Gastrocnemius medialis (tissue), 4 donors: ENCODE measurements around the gene WDR41. TPM values are rescaled to one million over a fixed set of nuclear protein-coding genes. Genes with fewer than 3 reads are reported as not detected.

Source experiments
- ATAC-seq, 2 donors: fragments of 150-250 bp; one replicate each; pipeline ENCODE4 v1.9.1; 2016
- DNase-seq, 2 donors: peaks; one replicate each; pipeline ENCODE4 v3.0.0-alpha.2; 2019
- H3K27ac ChIP-seq, 4 donors: fragments of 200-600 bp; sonication (generic); 1 replicate in 1 of 4; 2 replicates in 3 of 4; pipeline ENCODE4 v1.5.1; 2016 to 2018; ENCODE audit warnings: mild to moderate bottlenecking in 2 of 4, moderate library complexity in 1 of 4
- H3K27me3 ChIP-seq, 3 donors: fragments of 200-600 bp; sonication (generic) in 2 of 3; 1 replicate in 1 of 3; 2 replicates in 2 of 3; pipeline versions ENCODE4 v1.5.1 to v1.6.0; 2016 to 2019; ENCODE audit warnings: mild to moderate bottlenecking in 1 of 3, moderate library complexity in 1 of 3
- H3K36me3 ChIP-seq, 2 donors: fragments of 200-600 bp; sonication (generic) in 1 of 2; one replicate each; pipeline ENCODE4 v1.5.1; 2017 to 2018
- H3K4me1 ChIP-seq, 2 donors: fragments of 200-600 bp; sonication (generic) in 1 of 2; one replicate each; pipeline ENCODE4 v1.5.1; 2016 to 2017; ENCODE audit warnings: mild to moderate bottlenecking in 2 of 2
- H3K4me3 ChIP-seq, 4 donors: fragments of 200-600 bp; sonication (generic) in 3 of 4; 1 replicate in 1 of 4; 2 replicates in 3 of 4; pipeline ENCODE4 v1.5.1; 2016 to 2019; ENCODE audit warnings: mild to moderate bottlenecking in 2 of 4
- H3K9me3 ChIP-seq, 3 donors: fragments of 200-600 bp; sonication (generic) in 2 of 3; 1 replicate in 1 of 3; 2 replicates in 2 of 3; pipeline ENCODE4 v1.5.1; 2016 to 2019
- CTCF ChIP-seq, 5 experiments: fragments of 450-650 bp in 3 of 5; fragments of 200-600 bp in 2 of 5; sonication (generic) in 2 of 5; IDR thresholded peaks in 4 of 5; conservative IDR thresholded peaks in 1 of 5; 1 replicate in 4 of 5; 2 replicates in 1 of 5; pipeline ENCODE4 v1.5.1; 2016 to 2019; ENCODE audit warnings: antibody characterized with exemption in 5 of 5, mild to moderate bottlenecking in 3 of 5, moderate library complexity in 3 of 5
- POLR2A ChIP-seq, 2 donors: fragments of 450-650 bp; IDR thresholded peaks; one replicate each; pipeline ENCODE4 v1.6.1; 2017; ENCODE audit warnings: antibody characterized with exemption in 2 of 2, mild to moderate bottlenecking in 2 of 2, moderate library complexity in 2 of 2
- in situ Hi-C, 4 donors: fragments of 200-750 bp; cut with MboI; loops; one replicate each; pipeline versions ENCODE4 v1.15.0 to v1.8.0; 2017; ENCODE audit warnings: low sequenced_read_pairs in 4 of 4
- intact Hi-C: fragments of 100-400 bp; cut with DNase I; formaldehyde crosslinking; loops from one replicate; pipeline ENCODE4 v1.15.1; 2023; ENCODE audit warnings: low total_unique reads
- total RNA-seq, 4 donors: library from RNA; depleted of rRNA; stranded (reverse); fragments of >200 nt; gene quantifications; one replicate each; pipeline versions ENCODE4 v1.1.0 to v1.2.3, GENCODE V29; 2016

The WDR41 gene
- total RNA-seq, 4 donors from 2014 or later = 16.3 to 30.6 (median 19.2) TPM

- Histone ChIP-seq H3K4me3 (no peak overlapping the region), H3K27me3 (no peaks in the 10 kb centered on the region), H3K9me3 (no peaks in the 10 kb centered on the region), H3K4me1 (no peaks in the 10 kb centered on the region), H3K36me3 (no peaks in the 10 kb centered on the region), H3K27ac (no peak overlapping the region)
- intact Hi-C loops (no loop called here), in situ Hi-C loops (no loop called here)
- TF ChIP-seq CTCF (IDR thresholded peaks at IDR 0.05 in 4 of 5, conservative IDR thresholded peaks at IDR 0.05 in 1 of 5) (no peak), POLR2A (IDR thresholded peaks at IDR 0.05) (no peak)
- ATAC-seq (no peak), DNase-seq (no peak)
Measured at GRCh38 chr5:77418162-77418561, 74.0 kb downstream of the WDR41 start.

- H3K27ac ChIP-seq = no peak overlapping the region
- TF ChIP-seq POLR2A (IDR thresholded peaks at IDR 0.05) (no peak), CTCF (IDR thresholded peaks at IDR 0.05 in 4 of 5, conservative IDR thresholded peaks at IDR 0.05 in 1 of 5) (no peak)
- H3K36me3 ChIP-seq = no peaks in the 10 kb centered on the region
- H3K9me3 ChIP-seq = no peaks in the 10 kb centered on the region
- intact Hi-C loops (no loop called here), in situ Hi-C loops (no loop called here)
- H3K4me3 ChIP-seq = no peak overlapping the region
- H3K27me3 ChIP-seq = no peaks in the 10 kb centered on the region
- DNase-seq (no peak), ATAC-seq (no peak)
- H3K4me1 ChIP-seq = no peaks in the 10 kb centered on the region
Measured at GRCh38 chr5:77413049-77413448, 79.1 kb downstream of the WDR41 start.

- Histone ChIP-seq H3K9me3 (no peaks in the 10 kb centered on the region), H3K36me3 (no peaks in the 10 kb centered on the region), H3K4me3 (no peak overlapping the region), H3K27me3 (no peaks in the 10 kb centered on the region), H3K27ac (no peak overlapping the region), H3K4me1 (no peaks in the 10 kb centered on the region)
- intact Hi-C loops = no loop called here
- no peak for ATAC-seq
- in situ Hi-C loops = no loop called here
- no peak for DNase-seq
- TF ChIP-seq CTCF (IDR thresholded peaks at IDR 0.05 in 4 of 5, conservative IDR thresholded peaks at IDR 0.05 in 1 of 5) (no peak), POLR2A (IDR thresholded peaks at IDR 0.05) (no peak)
Measured at GRCh38 chr5:77409870-77410621, 82.1 kb downstream of the WDR41 start.

- Histone ChIP-seq H3K36me3 (no peaks in the 10 kb centered on the region), H3K4me3 (no peak overlapping the region), H3K9me3 (no peaks in the 10 kb centered on the region), H3K4me1 (no peaks in the 10 kb centered on the region), H3K27ac (no peak overlapping the region), H3K27me3 (no peaks in the 10 kb centered on the region)
- DNase-seq (no peak), ATAC-seq (no peak)
- intact Hi-C loops = no loop called here
- no peak for TF ChIP-seq POLR2A (IDR thresholded peaks at IDR 0.05)
- no peak for TF ChIP-seq CTCF (IDR thresholded peaks at IDR 0.05 in 4 of 5, conservative IDR thresholded peaks at IDR 0.05 in 1 of 5)
- in situ Hi-C loops = no loop called here
Measured at GRCh38 chr5:77407152-77407551, 85.0 kb downstream of the WDR41 start.

- no peak for TF ChIP-seq POLR2A (IDR thresholded peaks at IDR 0.05)
- no peaks in the 10 kb centered on the region for H3K36me3 ChIP-seq
- H3K9me3 ChIP-seq = no peaks in the 10 kb centered on the region
- H3K4me1 ChIP-seq = no peaks in the 10 kb centered on the region
- intact Hi-C loops = no loop called here
- H3K27ac ChIP-seq = no peak overlapping the region
- H3K4me3 ChIP-seq = no peak overlapping the region
- DNase-seq = no peak
- in situ Hi-C loops = no loop called here
- no peak for ATAC-seq
- H3K27me3 ChIP-seq = no peaks in the 10 kb centered on the region
Measured at GRCh38 chr5:77402796-77403195, 89.3 kb downstream of the WDR41 start.
